HL-60/S4 (cell line): Measurements from ENCODE around the gene ORAI1.
"Not testable (repeated sequence)": the region's sequence is repeated elsewhere in the genome, so short reads cannot be mapped to it uniquely, and the experiment has no call there.

Experiments
- in situ Hi-C: fragments of 300-500 bp; cut with MboI; formaldehyde crosslinking; loops from 2 replicates; pipeline ENCODE4 v1.14.3; 2022; ENCODE audit warnings: low sequenced_read_pairs

ORAI1 gene

DNA sequence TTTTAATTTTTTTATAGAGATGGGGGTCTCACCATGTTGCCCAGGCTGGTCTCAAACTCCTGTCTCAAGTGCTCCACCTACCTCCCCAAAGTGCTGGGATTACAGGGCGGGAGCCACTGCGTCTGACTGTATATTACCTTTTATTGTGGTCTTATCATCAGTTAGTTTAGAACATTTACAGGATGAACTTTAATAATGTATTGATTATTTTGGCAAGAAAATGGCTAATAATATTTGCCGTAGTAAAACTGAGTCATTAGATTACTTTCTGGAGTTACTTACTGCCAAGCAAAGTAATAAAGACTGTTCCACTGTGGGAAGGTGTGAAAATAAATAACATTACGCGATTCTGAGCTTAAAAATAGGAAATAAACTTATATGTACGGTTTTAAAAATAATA is 23.6 kb upstream of the ORAI1 start:
- in situ Hi-C loops, result no loop called here

DNA sequence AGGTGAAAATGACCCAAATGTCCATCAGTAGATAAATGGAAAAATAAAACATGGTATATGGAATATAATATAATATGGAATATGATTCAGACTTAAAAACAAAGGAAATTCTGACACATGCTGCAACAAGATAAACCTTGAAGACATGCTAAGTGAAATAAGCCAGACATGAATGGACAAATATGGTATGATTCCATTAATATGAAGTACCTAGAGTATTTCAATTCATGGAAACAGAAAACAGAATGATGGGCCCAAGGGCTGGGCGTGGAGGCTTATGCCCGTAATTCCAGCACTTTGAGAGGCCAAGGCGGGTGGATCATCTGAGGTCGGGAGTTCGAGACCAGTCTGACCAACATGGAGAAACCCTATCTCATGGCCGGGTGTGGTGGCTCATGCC is 22.7 kb upstream of the ORAI1 start:
- in situ Hi-C loops, result no loop called here

DNA sequence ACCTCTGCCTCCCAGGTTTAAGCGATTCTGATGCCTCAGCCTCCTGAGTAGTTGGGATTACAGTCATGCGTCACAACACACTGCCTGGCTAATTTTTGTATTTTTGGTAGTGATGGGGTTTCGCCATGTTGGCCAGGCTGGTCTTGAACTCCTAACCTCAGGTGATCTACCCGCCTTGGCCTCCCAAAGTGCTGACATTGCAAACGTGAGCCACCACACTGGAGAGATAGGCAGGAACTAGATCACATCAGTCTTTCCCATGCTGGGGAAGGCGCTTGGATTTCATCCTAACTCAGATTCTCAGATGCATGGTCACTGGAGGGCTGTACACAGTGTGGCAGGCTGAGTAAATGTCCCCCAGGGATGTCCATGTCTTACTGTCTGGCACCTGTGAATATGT is 18.0 kb upstream of the ORAI1 start:
- in situ Hi-C loops, result no loop called here

DNA sequence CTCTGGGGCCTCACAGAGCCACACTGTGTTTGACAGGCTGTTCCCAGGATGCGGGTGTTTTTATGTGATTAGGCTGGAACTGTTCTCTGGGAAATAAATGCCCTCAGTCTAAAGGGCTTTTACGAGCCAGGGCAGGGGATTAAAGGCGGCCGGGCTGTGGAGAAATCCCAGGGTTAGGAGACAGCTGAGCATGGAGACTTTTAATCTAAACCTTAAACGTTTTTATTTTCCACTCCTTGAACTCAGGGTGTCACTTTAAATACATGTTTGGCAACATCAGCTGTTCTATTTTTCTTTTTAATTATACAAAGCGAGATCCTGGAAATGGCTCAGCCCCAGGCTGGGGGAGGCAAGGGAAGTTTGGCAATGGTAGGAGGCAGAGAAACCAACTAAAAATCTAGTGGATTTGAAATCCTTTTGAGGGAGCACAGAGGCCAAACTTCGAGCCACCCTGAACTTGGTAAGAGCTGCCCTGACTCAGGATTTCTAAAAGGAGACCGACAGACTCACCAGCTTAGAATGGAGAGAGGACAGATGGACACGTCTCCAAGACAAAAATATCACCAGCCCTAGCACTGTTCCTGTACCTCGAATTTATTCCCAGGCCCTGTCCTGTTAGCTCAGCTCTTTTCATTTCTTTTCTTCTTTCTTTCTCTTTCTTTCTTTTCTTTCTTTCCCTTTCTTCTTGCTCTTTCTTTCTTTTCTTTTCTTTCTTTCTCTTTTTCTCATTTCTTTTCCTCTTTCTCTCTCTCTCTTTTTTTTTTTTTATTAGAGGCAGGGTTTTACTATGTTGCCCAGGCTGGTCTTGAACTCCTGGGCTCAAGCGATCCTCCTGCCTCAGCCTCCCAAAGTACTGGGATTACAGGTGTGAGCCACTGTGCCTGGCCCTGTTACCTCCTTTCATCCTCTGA is 15.8 kb upstream of the ORAI1 start:
- in situ Hi-C loops, result no loop called here

DNA sequence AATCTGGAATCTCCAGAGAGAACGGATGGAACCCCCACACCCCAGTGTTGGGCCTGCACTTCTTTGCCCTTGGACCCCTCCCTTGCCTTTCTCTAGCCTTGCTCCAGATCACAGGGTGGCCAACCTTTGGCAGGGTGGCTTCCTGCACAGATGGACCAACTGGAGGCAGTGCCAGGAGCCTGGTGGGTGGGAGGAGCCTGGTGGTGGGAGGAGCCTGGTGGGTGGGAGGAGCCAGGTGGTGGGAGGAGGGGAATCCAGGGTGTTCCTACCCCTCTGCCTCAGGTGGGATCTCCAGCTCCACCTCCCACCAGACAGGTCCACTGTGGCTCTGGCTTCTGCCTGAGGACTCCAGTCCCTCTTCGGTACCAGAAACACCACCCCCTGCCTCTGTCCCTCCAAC is 15.0 kb upstream of the ORAI1 start:
- in situ Hi-C loops, result no loop called here

DNA sequence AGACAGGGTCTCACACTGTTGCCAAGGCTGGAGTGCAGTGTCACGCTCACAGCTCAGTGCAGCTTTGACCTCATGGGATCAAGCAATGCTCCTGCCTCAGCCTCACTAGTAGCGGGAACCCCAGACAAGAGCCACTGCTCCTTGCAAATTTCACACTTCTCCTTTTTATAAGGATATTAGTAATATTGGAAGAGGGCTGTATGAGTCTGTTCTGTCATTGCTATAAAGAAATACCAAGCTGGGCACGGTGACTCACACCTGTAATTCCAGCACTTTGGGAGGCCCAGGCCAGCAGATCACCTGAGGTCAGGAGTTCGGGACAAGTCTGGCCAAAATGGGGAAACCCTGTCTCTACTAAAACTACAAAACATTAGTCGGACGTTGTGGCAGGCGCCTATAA is 12.9 kb upstream of the ORAI1 start:
- in situ Hi-C loops, result no loop called here

DNA sequence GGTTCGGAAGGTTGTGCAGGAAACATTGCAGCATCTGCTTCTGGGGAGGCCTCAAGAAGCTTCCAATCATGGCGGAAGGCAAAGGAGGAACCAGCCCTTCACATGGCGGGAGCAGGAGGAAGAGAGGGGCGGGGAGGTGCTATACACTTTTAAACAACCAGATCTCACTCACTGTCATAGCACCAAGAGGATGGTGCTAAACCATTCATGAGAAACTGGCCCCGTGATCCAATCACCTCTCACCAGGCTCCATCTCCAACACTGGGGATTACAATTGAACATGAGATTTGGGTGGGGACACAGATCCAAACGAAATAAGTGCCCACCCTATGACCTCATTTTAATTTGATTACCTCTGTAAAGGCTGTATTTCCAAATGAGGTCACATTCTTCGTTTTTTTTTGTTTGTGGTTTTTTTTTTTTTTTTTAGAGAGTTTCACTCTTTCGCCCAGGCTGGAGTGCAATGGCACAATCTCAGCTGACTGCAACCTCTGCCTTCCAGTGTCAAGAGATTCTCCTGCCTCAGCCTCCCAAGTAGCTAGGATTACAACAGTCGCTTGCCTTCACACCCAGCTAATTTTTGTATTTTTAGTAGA is 11.4 kb upstream of the ORAI1 start:
- in situ Hi-C loops, result no loop called here

DNA sequence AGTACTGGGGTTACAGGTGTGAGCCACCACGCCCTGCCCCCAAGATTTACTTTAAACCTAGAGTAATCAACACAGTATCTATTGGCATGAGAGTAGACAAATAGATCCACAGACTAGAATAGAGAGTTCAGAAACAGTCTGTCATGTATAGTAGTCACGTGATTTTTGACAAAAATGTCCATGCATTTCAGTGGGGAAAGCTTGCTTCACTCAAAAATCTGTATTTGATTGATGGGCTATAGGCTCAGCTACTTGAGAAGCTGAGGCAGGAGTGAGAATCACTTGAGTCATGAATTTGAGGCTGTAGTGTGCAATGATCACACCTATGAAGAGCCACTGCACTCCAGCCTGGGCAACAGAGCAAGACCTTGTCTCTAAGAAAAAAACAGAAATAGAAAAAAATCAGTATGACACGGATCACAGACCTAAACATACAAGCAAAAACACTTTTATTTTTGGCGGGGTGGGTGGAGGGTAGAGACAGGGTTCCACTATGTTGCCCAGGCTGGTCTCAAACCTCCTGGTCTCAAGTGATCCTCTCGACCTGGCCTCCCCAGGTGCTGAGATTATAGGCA is 7.6 kb upstream of the ORAI1 start:
- in situ Hi-C loops, result no loop called here

DNA sequence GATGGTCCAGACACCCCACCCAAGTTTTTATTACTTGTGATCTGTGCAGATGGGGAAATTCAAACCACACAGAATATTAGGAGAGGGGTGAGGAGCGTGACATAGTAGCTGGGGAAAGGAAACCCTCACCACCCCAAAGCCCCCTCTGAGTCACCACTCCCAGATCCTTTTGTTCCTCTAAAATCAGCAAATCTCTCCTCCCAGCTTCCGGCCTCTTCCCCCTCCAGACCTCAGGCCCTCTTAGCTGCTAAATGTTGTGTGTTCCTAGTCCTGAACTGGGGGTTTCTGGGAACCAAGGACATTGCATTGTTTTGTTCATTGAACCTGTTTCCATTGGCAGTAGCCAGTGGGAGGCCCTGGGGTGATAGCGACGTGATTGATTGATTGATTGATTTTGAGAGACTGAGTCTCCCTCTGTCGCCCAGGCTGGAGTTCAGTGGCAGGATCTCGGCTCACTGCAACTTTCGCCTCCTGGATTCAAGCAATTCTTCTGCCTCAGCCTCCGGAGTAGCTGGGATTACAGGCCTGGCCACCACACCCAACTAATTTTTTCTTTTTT is 5.9 kb upstream of the ORAI1 start:
- in situ Hi-C loops, result no loop called here

DNA sequence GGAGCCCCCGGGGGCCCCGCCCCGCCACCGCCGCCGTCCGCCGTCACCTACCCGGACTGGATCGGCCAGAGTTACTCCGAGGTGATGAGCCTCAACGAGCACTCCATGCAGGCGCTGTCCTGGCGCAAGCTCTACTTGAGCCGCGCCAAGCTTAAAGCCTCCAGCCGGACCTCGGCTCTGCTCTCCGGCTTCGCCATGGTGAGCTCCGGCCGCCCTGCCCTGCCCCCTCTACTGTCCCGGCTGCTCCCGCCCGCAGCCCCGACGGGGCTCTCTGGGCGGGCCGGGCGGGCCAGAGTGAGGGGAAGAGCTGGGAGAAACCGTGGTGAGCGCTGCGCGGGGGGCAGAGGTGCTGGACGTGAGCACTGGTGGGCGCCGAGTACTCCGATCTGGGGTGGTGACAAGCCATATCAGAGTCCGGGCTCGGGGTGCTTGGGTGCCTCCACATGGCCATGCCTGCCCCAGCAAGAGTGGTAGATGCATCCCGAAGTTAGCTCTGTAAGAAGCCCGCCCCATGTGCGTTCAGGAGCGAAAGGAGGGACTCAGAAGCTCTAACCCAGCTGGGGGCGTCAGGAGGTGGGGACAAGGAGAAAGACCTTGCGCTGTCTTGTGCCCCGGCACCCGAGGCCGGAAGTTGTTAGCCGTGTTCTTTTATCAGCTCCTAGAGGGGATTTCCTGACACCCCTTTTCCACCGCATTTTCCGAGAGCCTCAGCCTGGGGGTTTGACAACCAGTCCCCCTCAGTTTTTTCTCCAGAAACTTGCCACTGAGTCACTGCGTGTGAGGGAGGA is 717 bp downstream of the ORAI1 start:
- in situ Hi-C loops, result no loop called here

DNA sequence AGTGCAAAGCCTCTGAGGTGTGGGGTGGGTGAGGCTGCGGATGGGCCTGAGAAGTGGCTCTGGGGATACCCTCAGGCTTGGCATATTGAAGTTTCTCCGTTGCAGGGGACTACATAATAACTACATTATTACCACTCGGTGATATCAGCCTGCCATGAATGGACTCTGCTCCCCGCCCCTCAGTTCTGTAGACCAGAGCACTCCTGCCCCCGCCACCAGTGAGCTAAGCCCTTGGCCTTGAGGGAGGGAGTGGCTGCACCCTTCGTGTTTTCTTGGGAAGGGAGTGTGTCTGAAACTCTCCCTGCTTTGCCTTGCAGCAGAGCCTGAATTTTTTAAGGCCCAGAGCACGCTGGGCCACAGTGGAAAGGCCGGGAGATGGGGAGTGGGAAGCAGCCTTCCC is 1.7 kb downstream of the ORAI1 start:
- in situ Hi-C loops, result no loop called here

DNA sequence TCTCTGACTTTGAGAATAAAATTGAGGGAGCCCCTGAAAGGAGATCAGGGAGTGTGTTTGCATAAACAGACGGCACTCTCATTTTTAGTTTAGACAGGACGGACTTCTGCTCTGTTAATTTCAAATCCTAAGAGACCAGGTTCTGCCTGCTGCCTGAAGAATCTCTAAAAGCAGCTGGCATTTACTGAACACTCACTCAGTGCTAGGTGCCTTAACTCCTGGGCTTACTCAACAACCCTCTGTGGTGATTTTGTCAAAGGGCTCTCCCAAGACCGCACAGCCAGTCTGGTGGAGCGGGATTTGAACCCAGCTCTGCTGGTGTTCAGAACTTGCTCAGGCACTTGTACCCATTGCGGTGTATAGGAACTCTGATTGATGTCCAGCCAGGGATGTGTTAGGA is 2.2 kb downstream of the ORAI1 start:
- in situ Hi-C loops, result no loop called here

DNA sequence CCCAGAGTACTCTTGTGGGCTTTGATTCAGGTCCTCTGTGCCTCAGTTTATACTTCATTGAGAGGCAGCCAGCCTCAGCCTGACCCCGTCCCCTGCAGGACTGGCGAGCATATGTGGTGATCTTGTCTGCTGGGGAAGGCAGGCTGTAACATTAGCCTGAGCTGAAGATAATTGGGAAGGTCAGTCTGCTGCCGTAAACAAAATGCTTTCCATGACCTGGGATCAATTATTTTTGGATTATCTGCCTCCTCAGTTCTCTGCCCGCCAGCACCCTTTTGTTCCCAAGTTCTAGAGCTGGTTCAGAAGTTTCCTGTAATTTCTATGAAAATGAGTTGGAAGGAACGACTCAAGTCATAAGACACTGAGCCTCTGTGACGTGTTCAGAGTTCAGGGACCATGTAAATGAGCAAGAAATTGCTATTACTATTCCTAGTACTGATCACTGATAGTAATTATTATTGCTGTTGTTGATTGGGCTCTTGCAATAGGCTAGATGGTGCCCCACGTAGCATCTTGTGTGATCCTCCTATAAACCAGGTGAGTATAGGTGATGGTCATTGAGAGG is 4.5 kb downstream of the ORAI1 start:
- in situ Hi-C loops, result no loop called here

DNA sequence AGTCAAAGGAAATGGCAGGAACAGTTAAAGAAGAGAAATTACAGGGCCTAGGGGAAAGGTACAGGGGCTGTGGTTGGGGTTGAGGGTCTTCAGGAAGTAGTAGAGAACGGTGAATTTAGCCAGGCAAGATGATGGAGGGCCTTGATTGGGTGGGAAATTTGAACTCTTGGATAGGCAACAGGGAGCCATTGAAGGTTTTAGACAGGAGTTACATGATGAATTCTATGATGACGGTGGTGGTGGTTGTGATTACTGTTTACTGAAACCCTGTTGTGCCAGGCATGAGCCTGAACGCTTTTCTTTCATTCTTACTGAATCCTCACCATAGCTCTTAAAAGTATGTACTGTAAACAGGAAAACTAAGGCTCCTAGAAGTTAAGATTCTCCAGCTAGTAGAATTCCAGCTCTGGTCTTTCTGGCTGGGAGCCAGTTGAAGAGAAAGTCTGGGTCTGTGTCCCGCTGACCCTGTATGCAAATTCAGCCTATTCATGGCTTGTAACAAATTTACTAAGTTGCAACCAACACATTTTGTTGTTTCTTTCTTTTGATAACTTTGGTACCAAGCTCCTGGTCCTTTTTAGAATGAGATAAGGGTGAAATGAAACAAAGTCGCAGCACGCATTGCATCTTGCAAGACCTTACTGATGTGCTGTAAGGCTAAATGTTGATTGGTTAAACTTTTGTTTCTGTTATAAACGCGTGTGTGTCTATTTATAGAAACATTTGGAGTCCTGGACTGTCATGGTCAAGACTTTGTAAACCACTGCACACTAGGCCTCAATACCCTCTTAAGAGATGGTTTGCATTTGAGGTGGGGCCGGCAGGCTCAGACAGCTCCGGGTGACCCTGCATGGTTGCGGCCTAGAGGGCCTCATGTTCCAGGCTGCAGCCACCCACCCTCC is 6.0 kb downstream of the ORAI1 start:
- in situ Hi-C loops, result no loop called here

DNA sequence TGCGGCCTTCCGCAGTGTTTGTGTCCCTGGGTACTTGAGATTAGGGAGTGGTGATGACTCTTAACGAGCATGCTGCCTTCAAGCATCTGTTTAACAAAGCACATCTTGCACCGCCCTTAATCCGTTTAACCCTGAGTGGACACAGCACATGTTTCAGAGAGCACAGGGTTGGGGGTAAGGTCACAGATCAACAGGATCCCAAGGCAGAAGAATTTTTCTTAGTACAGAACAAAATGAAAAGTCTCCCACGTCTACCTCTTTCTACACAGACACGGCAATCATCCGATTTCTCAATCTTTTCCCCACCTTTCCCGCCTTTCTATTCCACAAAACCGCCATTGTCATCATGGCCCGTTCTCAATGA is 7.5 kb downstream of the ORAI1 start:
- in situ Hi-C loops, result not testable (repeated sequence)

DNA sequence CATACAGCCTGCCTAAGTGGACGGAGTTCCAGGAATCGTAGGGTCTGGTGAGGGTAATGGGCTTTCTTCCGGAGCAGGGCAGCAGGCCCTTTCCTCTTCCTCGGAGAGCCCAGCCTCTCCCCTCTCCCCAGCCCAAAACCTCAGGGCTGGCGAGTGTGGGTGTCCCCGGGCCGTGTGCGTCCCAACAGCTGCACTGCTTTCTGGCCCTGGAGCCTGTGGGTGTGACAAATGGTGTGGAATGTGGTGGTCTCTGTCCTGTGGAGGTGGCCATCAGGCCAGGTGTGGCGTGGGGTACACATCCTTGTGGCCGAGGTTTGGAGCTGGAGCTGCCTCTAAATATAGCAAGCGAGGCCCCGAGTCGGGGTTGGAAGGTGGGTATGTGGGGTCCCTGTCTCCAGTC is 8.5 kb downstream of the ORAI1 start:
- in situ Hi-C loops, result no loop called here

DNA sequence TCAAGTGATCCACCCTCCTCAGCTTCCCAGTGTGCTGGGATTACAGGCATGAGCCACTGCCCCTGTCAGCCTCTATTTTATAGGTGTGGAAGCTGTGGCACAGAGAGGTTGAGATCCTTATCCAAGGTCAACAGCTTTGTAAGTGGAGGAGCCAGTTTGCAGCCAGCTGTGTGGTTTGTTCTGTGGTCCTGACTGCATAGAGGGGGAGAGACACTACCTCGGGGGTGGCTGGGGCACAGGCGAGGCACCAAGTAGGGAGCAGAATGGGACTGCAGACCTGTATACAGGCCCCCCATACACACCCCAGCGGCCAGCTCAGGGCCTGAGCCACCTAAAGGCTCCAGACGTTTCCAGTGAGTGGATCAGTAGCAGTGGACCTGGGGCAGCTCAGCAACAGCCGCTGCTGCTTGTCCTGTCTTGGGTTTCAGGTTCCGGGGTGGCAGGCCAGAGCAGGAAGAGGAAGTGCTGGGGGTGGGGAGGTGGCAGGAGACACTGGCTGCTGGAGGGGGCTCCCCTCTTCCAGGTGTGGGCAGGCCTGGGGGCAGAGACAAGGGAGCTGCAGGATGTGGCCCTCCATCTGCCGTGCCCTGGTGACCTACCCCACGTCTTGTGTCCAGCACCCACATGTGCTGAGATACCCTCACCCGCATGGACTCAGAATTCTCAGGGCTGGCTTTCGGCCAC is 11.0 kb downstream of the ORAI1 start:
- in situ Hi-C loops, result no loop called here

DNA sequence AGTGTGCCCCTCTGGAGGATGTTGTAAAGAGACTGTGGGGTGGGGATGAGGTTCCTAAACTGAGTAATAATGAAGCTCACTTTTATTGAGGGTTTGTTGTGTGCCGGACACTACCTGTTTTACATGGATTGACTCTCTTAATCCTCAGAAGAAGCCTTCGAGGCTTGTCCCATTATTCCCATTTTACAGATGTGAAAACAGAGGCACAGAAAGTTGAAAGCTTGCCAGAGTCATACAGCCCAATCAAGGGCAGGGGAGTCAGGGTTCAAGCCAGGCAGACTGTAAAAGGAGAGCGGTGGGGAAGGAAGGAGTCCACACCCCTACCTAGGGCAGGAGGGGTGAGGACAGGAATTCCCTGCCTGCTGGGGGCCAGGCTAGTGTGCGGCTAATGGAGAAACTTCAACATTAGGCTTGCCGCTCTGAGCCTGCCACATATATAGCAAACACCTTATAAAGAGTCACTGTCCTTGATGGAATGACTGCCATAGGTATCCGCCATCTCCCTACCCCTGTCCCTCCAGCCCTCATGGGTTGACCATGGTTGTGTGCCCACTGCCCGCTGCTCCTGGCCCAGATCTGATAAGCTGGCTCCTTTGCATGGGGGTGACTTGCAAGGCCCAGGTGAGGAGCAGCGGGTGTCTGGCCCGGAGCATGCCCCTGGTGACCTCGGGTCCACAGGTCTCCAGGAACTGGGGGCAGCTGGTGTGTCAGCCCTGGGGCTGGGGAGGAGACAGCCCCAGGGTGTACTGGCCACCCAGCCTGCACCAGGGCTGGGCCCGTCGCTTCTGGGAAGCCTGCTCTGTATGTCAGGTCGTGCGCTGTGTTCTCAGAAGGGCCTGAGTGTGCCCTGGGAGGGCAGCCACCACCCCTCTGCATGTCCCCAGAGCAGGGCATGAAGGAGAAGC is 12.2 kb downstream of the ORAI1 start:
- in situ Hi-C loops, result no loop called here

DNA sequence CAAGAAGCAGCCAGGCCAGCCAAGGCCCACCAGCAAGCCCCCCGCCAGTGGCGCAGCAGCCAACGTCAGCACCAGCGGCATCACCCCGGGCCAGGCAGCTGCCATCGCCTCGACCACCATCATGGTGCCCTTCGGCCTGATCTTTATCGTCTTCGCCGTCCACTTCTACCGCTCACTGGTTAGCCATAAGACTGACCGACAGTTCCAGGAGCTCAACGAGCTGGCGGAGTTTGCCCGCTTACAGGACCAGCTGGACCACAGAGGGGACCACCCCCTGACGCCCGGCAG is 15.0 kb downstream of the ORAI1 start:
- in situ Hi-C loops, result no loop called here
